IMR-90 (cell line): ENCODE data around the gene TTC8. TPM values are rescaled to one million over a fixed set of nuclear protein-coding genes. Genes with fewer than 3 reads are reported as not detected.

Experiments used
- ATAC-seq: fragments of 200-7000 bp; cut with Tn5 transposase; 2 replicates; pipeline ENCODE4 v1.9.1; 2020; ENCODE audit warnings: low read depth, mild to moderate bottlenecking, moderate library complexity
- BruUV-seq: library from RNA; stranded (reverse); fragments of 400-500 nt; replicated peaks from 2 replicates; lab custom pipeline; 2021; lab: Mats Ljungman, UMichigan
- CTCF ChIA-PET: fragments of 300-600 bp; formaldehyde crosslinking; extraction: SDS; loops from one replicate; lab custom pipeline; 2021; ENCODE audit warnings: antibody characterized with exemption; lab: Yijun Ruan, JAX
- POLR2A ChIA-PET: fragments of 300-600 bp; sonication (Branson Sonifier 250); formaldehyde crosslinking; loops from one replicate; lab custom pipeline; 2022; ENCODE audit warnings: antibody characterized with exemption; ENCODE audit not compliant: unreplicated experiment; lab: Charles Lee
- DNase-seq: peaks from one replicate; pipeline ENCODE4 v3.0.0; 2013
- H2AFZ ChIP-seq: replicated peaks from 2 replicates; pipeline ENCODE3; 2013; ENCODE audit warnings: low read length, mild to moderate bottlenecking; ENCODE audit not compliant: poor library complexity
- H2AK5ac ChIP-seq: 2 replicates; pipeline ENCODE4 v1.6.1; 2013; ENCODE audit warnings: low read depth, low read length, inconsistent platforms
- H2AK9ac ChIP-seq: replicated peaks from 2 replicates; pipeline ENCODE3; 2013; ENCODE audit warnings: mild to moderate bottlenecking, low read depth, low read length, moderate library complexity; ENCODE audit not compliant: poor library complexity
- H2BK120ac ChIP-seq: 2 replicates; pipeline ENCODE4 v1.6.1; 2013; ENCODE audit warnings: low read depth, low read length, inconsistent platforms
- H2BK15ac ChIP-seq: 3 replicates; pipeline ENCODE4 v1.6.1; 2013; ENCODE audit warnings: low read depth, low read length, inconsistent platforms
- H2BK20ac ChIP-seq: 2 replicates; pipeline ENCODE4 v1.6.1; 2013; ENCODE audit warnings: low read depth, mild to moderate bottlenecking, inconsistent platforms, low read length, moderate library complexity
- H2BK5ac ChIP-seq: 2 replicates; pipeline ENCODE4 v1.6.1; 2013; ENCODE audit warnings: mild to moderate bottlenecking, low read depth, low read length, inconsistent platforms; ENCODE audit not compliant: poor library complexity, severe bottlenecking
- H3K14ac ChIP-seq: replicated peaks from 2 replicates; pipeline ENCODE4 v1.6.1; 2013; ENCODE audit warnings: low read depth, low read length, inconsistent platforms
- H3K18ac ChIP-seq: 2 replicates; pipeline ENCODE4 v1.6.1; 2013; ENCODE audit warnings: low read depth, low read length, control low read depth
- H3K23ac ChIP-seq: 2 replicates; pipeline ENCODE4 v1.6.1; 2013; ENCODE audit warnings: low read depth, low read length, inconsistent platforms
- H3K27ac ChIP-seq: 2 replicates; pipeline ENCODE4 v1.5.1; 2013; ENCODE audit warnings: mild to moderate bottlenecking, control low read depth, low read length; ENCODE audit not compliant: insufficient read depth
- H3K27me3 ChIP-seq: 2 replicates; pipeline ENCODE4 v1.6.1; 2013; ENCODE audit warnings: low read length; ENCODE audit not compliant: control insufficient read depth, insufficient read depth
- H3K36me3 ChIP-seq: 2 replicates; pipeline ENCODE4 v1.6.1; 2013; ENCODE audit warnings: low read length, mixed read lengths; ENCODE audit not compliant: control insufficient read depth, insufficient read depth
- H3K4ac ChIP-seq: 2 replicates; pipeline ENCODE4 v1.6.1; 2013; ENCODE audit warnings: low read depth, low read length, inconsistent platforms
- H3K4me1 ChIP-seq: 2 replicates; pipeline ENCODE4 v1.6.1; 2013; ENCODE audit warnings: low read length, mixed read lengths; ENCODE audit not compliant: control insufficient read depth, insufficient read depth
- H3K4me2 ChIP-seq: 2 replicates; pipeline ENCODE4 v1.6.1; 2013; ENCODE audit warnings: low read depth, mild to moderate bottlenecking, control low read depth, low read length, moderate library complexity
- H3K4me3 ChIP-seq: 2 replicates; pipeline ENCODE4 v1.5.1; 2013; ENCODE audit warnings: low read depth, mild to moderate bottlenecking, control low read depth, low read length, moderate library complexity; ENCODE audit not compliant: insufficient read depth
- H3K56ac ChIP-seq: 2 replicates; pipeline ENCODE4 v1.6.1; 2013; ENCODE audit warnings: low read length, inconsistent platforms; ENCODE audit not compliant: insufficient read depth; ENCODE audit errors: extremely low read depth
- H3K79me1 ChIP-seq, 2 experiments: 2 replicates each; pipeline ENCODE4 v1.6.1; 2013; ENCODE audit warnings: low read length in 2 of 2, inconsistent platforms in 1 of 2, low read depth in 1 of 2
- H3K9ac ChIP-seq: 2 replicates; pipeline ENCODE4 v1.6.1; 2013; ENCODE audit warnings: low read depth, low read length, control low read depth
- H3K9me1 ChIP-seq: 2 replicates; pipeline ENCODE4 v1.6.1; 2013; ENCODE audit warnings: low read length, inconsistent platforms; ENCODE audit not compliant: insufficient read depth
- H3K9me3 ChIP-seq: 2 replicates; pipeline ENCODE4 v1.6.1; 2013; ENCODE audit warnings: low read length; ENCODE audit not compliant: control insufficient read depth, insufficient read depth
- H4K20me1 ChIP-seq: 2 replicates; pipeline ENCODE4 v1.6.1; 2013; ENCODE audit warnings: low read length, inconsistent platforms; ENCODE audit not compliant: insufficient read depth
- H4K5ac ChIP-seq: 2 replicates; pipeline ENCODE4 v1.6.1; 2013; ENCODE audit warnings: mild to moderate bottlenecking, low read depth, low read length, control low read depth
- H4K8ac ChIP-seq, 2 experiments: 2 replicates each; pipeline ENCODE4 v1.6.1; 2013; ENCODE audit warnings: low read depth in 2 of 2, low read length in 2 of 2, control low read depth in 1 of 2, inconsistent platforms in 1 of 2
- H4K91ac ChIP-seq: 2 replicates; pipeline ENCODE4 v1.6.1; 2013; ENCODE audit warnings: low read depth, low read length, inconsistent platforms; ENCODE audit not compliant: insufficient read depth
- BHLHE40 ChIP-seq: fragments of 150-350 bp; IDR thresholded peaks from 2 replicates; pipeline ENCODE4 v1.6.1; 2016; ENCODE audit warnings: mild to moderate bottlenecking, low read depth, low read length
- CEBPB ChIP-seq: IDR thresholded peaks from 2 replicates; pipeline ENCODE4 v1.6.1; 2012; ENCODE audit warnings: low read depth, low read length, improper control_type of control experiment
- CTCF ChIP-seq: conservative IDR thresholded peaks from 2 replicates; pipeline ENCODE4 v1.5.1; 2012; ENCODE audit warnings: mild to moderate bottlenecking, low read depth, low read length, improper control_type of control experiment
- ELK1 ChIP-seq: fragments of 150-350 bp; IDR thresholded peaks from 2 replicates; pipeline ENCODE4 v1.6.1; 2016; ENCODE audit warnings: low read depth, mild to moderate bottlenecking, low read length, moderate library complexity, borderline replicate concordance
- FOS ChIP-seq: fragments of 150-350 bp; IDR thresholded peaks from 2 replicates; pipeline ENCODE4 v1.6.1; 2016; ENCODE audit warnings: low read depth, low read length
- MAZ ChIP-seq: IDR thresholded peaks from 2 replicates; pipeline ENCODE4 v1.6.1; 2012; ENCODE audit warnings: low read depth, mild to moderate bottlenecking, low read length, improper control_type of control experiment, moderate library complexity, borderline replicate concordance
- MXI1 ChIP-seq: IDR thresholded peaks from 2 replicates; pipeline ENCODE4 v1.6.1; 2012; ENCODE audit warnings: low read depth, mild to moderate bottlenecking, low read length, moderate library complexity, borderline replicate concordance
- POLR2A ChIP-seq: IDR thresholded peaks from 2 replicates; pipeline ENCODE4 v1.6.1; 2012; ENCODE audit warnings: mild to moderate bottlenecking, low read depth, low read length
- RCOR1 ChIP-seq: IDR thresholded peaks from 2 replicates; pipeline ENCODE4 v1.6.1; 2012; ENCODE audit warnings: mild to moderate bottlenecking, low read length, improper control_type of control experiment; ENCODE audit not compliant: insufficient replicate concordance
- RFX5 ChIP-seq: IDR thresholded peaks from 2 replicates; pipeline ENCODE4 v1.8.0; 2012; ENCODE audit warnings: low read depth, mild to moderate bottlenecking, low read length, moderate library complexity
- SMC3 ChIP-seq: fragments of 150-350 bp; IDR thresholded peaks from 2 replicates; pipeline ENCODE4 v1.6.1; 2016; ENCODE audit warnings: low read depth, mild to moderate bottlenecking, antibody characterized with exemption, low read length, moderate library complexity
- USF2 ChIP-seq: fragments of 150-350 bp; IDR thresholded peaks from 2 replicates; pipeline ENCODE4 v1.6.1; 2017; ENCODE audit warnings: mild to moderate bottlenecking, antibody characterized with exemption, low read length, low read depth
- WGBS, 2 experiments: methylation state at CpG; one replicate each; pipeline versions ENCODE4 v1.1.5 to v1.1.7; 2013; ENCODE audit warnings: missing lambda C conversion rate in 2 of 2; ENCODE audit not compliant: insufficient read length in 1 of 2; ENCODE audit errors: extremely low coverage in 2 of 2; 5-methylcytosine and 5-hydroxymethylcytosine counted together
- dilution Hi-C: fragments of 300-500 bp; cut with HindIII; formaldehyde crosslinking; loops from one replicate; pipeline ENCODE4 v1.14.3; 2018; ENCODE audit warnings: low sequenced_read_pairs; ENCODE audit not compliant: unreplicated experiment
- in situ Hi-C: fragments of 300-500 bp; cut with MboI; formaldehyde crosslinking; loops from 3 replicates; pipeline ENCODE4 v1.14.3; 2019; ENCODE audit warnings: low sequenced_read_pairs, inconsistent platforms, mixed read lengths
- intact Hi-C: fragments of 100-400 bp; cut with micrococcal nuclease; formaldehyde crosslinking; loops from 2 replicates; pipeline ENCODE4 v1.10.0; 2022
- polyA plus RNA-seq, 3 experiments: library from polyadenylated mRNA; depleted of rRNA; stranded (reverse); fragments of >200 nt; gene quantifications; 2 replicates each; pipeline ENCODE4 v1.2.3, GENCODE V29; 2012; ENCODE audit warnings: low replicate concordance in 1 of 3
- total RNA-seq: library from RNA; depleted of rRNA; stranded (reverse); fragments of >200 nt; gene quantifications from 2 replicates; pipeline ENCODE4 v1.2.3, GENCODE V29; 2012

The TTC8 gene
- total and polyA plus RNA-seq, 2 of the 4 experiments (the other 2 are of a cell fraction) = 48.9 to 84.2 TPM

DNA sequence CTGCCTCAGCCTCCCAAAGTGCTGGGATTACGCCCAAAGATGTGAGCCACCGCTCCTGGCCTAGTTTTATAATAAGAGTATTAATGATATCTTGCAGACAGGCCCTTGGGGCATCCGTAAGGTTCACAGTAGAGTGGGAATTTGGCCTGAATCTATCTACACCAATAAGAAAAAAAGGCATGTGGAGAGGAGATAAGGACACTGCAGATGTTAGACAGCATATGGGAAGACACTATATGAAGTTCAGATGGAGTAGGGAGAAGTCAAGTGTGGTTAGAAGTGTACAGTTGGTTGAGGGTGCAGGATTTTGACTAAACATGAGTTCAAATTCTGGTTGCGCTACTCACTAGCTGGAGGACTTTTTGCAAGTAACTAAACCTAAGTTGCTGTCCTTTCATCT, 8.5 kb upstream of the TTC8 start:
- no peak overlapping the region for H3K27ac ChIP-seq
- dilution Hi-C loops (no loop called here), intact Hi-C loops (no loop called here), in situ Hi-C loops (no loop called here)
- no peak overlapping the region for H4K91ac ChIP-seq
- BruUV-seq = no TSS peak
- no peak overlapping the region for H2AK5ac ChIP-seq
- no peak overlapping the region for H2BK120ac ChIP-seq
- no peak overlapping the region for H3K23ac ChIP-seq
- ChIA-PET CTCF (no interaction called here), POLR2A (no interaction called here)
- no peaks in the 10 kb centered on the region for H3K27me3 ChIP-seq
- no peak overlapping the region for H2BK20ac ChIP-seq
- H2BK5ac ChIP-seq = no peak overlapping the region
- no peak overlapping the region for H3K14ac ChIP-seq
- H3K36me3 ChIP-seq = no peaks in the 10 kb centered on the region
- no peak for TF ChIP-seq RCOR1
- TF ChIP-seq POLR2A = no peak
- TF ChIP-seq CEBPB = no peak
- no peak for TF ChIP-seq CTCF
- TF ChIP-seq SMC3 = no peak
- no peak for TF ChIP-seq MAZ
- no peak for TF ChIP-seq FOS
- TF ChIP-seq USF2 = no peak
- no peak for TF ChIP-seq RFX5
- no peak for TF ChIP-seq MXI1
- no peak for TF ChIP-seq ELK1
- TF ChIP-seq BHLHE40 = no peak
- H4K8ac ChIP-seq = no peak overlapping the region
- no peak for DNase-seq
- no peak overlapping the region for H3K4me2 ChIP-seq
- no peak overlapping the region for H2AK9ac ChIP-seq
- no peaks in the 10 kb centered on the region for H3K4me1 ChIP-seq
- H3K56ac ChIP-seq = no peak overlapping the region
- H3K9me1 ChIP-seq = no peaks in the 10 kb centered on the region
- H4K20me1 ChIP-seq = no peaks in the 10 kb centered on the region
- no peaks in the 10 kb centered on the region for H3K9me3 ChIP-seq
- no peak overlapping the region for H3K4ac ChIP-seq
- H3K9ac ChIP-seq = no peak overlapping the region
- ATAC-seq = no peak
- 100% methylated on average over 1 of the region's 4 CpGs; no CpG with 5 or more reads in 1 of the 2 experiments for WGBS, 2 experiments
- no peak overlapping the region for H2AFZ ChIP-seq
- H4K5ac ChIP-seq = no peak overlapping the region
- H2BK15ac ChIP-seq = no peak overlapping the region
- no peak overlapping the region for H3K18ac ChIP-seq
- H3K79me1 ChIP-seq = no peaks in the 10 kb centered on the region
- H3K4me3 ChIP-seq = no peak overlapping the region
